GM21423 (cell line): ENCODE measurements around the gene INTS7.
"Not testable (repeated sequence)": the region's sequence is repeated elsewhere in the genome, so short reads cannot be mapped to it uniquely, and the experiment has no call there.

ENCODE experiments used
- ATAC-seq: cut with Tn5 transposase; IDR thresholded peaks from one replicate; pipeline ENCODE4 v1.9.1; 2021; ENCODE audit warnings: mild to moderate bottlenecking, moderate library complexity; ENCODE audit not compliant: unreplicated experiment

INTS7 gene

GRCh38 chr1:211985556-211986264 lies 49.6 kb downstream of the INTS7 start:
- peak; percentile 84 for ATAC-seq

DNA sequence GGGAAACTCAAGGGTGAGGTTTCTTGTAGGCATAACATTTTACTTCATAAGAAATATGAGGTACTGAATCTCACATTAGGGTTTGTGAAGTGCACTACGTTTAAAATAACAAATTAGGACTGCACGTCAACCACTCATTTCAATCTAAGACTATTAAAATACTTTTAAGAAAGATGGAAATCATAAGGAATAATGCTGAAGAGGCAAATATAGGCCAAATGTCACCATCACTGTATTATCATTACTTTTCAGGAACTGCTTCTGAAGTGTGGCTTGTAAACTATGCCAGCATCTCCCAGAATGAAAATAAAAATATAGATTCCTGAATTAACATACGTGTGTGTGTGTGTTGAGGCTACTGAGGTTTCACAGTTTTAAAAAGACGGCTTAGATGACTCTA lies 56.8 kb downstream of the INTS7 start:
- ATAC-seq = no peak

DNA sequence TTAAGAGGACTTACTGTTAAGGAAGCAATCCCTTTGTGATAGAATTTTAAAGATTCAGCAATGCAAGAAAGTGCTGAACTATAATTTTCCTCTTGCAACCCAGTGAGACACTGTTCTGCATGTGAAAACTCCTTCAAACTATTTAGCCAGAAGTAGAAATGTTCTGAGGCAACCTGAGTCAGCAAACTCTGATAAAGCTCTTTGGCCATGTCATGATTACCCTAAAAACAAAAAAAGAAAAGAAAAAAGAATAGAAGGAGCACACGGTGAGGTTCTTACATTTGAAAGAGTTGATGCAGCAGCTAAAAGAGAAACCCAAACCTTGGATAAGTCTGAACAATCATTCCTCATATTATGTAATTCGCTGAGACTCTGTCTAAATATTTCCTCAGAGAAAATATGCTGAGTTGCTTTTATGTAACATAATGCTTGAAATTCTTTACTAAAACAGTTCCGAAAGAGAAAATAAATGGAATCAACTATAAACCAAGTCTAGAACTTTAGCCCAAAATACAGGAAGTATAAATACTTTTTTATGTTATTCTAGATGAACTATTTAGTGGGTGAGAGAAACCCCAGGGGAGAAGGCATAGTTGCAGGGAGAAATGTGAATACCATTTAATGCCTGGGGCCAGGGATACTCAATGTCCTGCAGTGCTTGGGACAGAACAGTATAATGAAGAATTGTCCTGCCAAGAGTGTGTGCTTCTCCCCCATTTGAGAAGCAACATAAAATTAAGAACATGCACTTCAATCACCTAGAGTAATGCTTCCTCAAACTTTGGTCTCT lies 60.0 kb downstream of the INTS7 start:
- ATAC-seq = no peak

DNA sequence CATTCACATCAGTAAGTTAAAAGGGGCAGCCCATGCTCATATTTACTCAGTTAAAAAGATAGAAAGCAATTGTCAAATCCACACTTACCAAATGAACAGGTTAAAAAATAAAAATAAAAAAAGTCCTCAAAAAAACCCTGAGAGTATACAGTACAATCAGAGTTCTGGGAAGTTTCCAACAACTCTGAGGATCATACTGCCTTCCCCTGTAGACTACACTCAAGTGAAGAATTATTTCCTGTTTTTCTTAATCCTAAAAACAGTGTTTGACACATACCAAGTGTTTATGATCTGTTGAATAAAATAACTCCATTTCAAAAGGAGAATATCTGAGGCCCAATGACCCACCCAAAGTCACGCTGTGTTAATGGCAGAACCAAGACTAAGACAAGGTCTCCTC lies 61.8 kb downstream of the INTS7 start:
- no peak for ATAC-seq

GRCh38 chr1:211968200-211968834 lies 67.0 kb downstream of the INTS7 start:
- no peak for ATAC-seq

GRCh38 chr1:211967704-211968103 lies 67.7 kb downstream of the INTS7 start:
- no peak for ATAC-seq

DNA sequence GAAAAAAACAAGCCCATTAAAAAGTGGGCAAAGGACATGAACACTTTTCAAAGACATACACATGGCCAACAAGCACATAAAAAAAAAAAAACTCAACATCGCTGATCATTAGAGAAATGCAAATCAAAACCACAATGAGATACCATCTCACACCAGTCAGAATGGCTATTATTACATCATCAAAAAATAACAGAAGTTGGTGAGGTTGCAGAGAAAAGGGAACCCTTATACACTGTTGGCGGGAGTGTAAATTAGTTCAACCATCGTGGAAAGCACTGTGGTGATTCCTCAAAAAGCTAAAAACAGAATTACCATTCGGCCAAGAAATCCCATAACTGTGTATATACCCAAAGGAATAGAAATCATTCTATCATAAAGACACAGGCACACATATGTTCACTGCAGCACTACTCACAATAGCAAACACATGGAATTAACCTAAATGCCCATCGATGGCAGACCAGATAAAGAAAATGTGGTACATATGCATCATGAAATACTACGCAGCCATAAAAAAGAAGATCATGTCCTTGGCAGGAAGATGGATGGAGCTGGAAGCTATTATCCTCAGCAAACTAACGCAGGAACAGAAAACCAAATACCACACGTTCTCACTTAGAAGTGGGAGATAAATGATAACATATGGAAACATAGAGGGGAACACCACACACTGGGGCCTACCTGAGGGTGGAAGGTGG lies 70.1 kb downstream of the INTS7 start:
- no peak for ATAC-seq

- ATAC-seq = no peak
Observed at GRCh38 chr1:211959680-211960079, 75.7 kb downstream of the INTS7 start.

DNA sequence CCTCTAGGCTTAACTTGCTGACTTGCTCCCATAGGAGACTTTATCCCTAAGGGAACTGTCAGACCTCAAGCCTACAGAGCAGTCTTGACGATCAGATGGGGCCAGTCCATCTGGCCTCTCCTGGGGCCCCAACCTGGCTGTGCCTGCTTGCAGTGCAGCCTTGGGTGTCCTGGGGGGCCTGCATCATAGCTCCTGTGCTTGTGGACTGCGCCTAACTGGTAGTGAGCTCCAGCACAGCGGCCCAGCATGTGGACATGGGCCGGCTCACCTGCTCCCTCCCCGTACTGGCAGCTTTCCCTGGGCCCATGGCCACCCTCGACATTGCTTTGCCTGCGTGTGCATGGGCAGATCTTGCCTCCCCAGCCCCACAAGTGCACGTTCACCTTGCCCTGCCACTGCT lies 76.1 kb downstream of the INTS7 start:
- ATAC-seq = no peak

DNA sequence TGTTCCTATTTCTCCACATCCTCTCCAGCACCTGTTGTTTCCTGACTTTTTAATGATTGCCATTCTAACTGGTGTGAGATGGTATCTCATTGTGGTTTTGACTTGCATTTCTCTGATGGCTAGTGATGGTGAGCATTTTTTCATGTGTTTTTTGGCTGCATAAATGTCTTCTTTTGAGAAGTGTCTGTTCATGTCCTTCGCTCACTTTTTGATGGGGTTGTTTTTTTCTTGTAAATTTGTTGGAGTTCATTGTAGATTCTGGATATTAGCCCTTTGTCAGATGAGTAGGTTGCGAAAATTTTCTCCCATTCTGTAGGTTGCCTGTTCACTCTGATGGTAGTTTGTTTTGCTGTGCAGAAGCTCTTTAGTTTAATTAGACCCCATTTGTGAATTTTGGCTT lies 81.3 kb downstream of the INTS7 start:
- not testable (repeated sequence) for ATAC-seq

GRCh38 chr1:211953543-211953942 lies 81.8 kb downstream of the INTS7 start:
- not testable (repeated sequence) for ATAC-seq

- ATAC-seq = no peak
Observed at GRCh38 chr1:211952299-211952698, 83.1 kb downstream of the INTS7 start.

- ATAC-seq = peak; percentile 98
Observed at GRCh38 chr1:211951856-211952255, 83.5 kb downstream of the INTS7 start.

GRCh38 chr1:211948377-211948776 lies 87.0 kb downstream of the INTS7 start:
- no peak for ATAC-seq

DNA sequence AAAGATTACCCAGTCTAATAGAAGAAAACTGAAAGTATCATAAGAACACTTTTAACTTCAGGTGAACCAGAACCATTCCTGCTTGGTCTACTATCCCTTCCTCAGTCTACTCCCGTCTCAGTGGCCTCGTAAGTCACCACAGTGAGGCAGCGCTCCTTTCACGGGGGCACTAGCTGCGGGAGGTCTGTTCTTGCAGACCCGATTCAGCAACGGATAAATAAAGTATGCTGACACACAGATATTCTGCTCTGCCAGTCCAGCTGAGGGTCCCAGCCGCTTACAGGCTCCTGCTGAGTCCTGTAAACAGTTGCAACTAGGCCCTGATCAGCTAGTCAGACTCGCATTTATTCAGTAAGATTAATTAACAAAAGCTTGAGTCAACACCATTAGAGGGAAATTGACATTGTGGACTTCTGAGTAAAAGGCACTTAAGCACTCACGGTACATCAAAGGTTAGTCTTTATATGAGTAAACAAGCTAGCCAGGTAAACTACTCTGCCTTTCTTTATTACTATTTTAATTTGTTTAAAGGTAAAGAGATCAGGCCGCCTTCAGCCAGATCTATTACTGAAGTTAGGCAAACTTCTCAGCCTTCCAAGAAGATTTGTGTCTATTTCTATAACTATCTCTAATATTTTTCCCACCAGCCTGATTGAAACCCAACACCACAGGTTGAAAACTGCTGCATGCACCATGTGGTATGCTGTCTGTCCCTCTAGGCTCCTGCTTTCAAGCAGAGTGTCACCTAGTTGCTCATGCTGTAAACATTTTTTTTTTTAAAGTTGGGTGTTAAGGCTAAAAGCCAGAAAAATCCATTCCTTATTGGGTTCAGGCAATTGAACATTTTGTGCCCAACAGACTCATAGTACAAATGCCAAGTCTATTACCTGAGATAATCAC lies 87.7 kb downstream of the INTS7 start:
- no peak for ATAC-seq

DNA sequence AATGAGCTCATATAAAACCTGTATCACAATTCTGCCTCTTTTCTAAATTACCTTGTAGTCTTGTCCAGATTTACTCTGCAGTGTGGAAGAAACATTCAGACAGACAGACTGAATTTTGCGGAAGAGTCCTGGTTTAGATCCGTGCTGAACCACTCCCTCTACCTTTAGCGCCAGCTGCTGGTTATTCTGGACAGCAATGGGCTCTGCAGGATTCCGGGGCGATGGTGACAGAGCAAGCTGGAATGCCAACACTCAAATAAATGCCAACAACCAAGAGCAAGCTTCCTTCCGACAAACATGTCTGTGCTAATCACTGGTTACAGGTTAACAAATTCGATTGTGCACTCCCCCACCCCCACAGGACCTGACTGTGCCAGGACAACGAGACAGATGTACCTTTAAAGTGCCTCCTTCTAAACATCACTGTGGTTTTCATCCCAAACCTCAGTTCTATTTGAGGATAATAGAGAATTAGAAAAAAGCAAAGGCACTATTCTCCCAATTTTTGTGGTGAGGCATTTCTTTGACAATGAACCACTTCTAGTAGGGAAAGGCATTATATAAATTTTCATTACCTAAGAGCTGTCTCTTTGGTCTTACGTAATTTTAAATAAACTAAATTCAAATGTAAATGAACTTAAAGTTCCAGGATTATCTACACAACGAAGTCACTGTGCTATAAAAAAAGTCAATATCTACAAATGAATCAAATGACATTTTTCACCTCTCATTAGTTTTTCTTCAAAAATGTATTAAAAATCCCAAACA lies 90.4 kb downstream of the INTS7 start:
- no peak for ATAC-seq

- no peak for ATAC-seq
Observed at GRCh38 chr1:211942583-211942982, 92.8 kb downstream of the INTS7 start.

- peak; percentile 73 for ATAC-seq
Observed at GRCh38 chr1:211939876-211940468, 95.4 kb downstream of the INTS7 start.

GRCh38 chr1:211938561-211938997 lies 96.8 kb downstream of the INTS7 start:
- peak; percentile 34 for ATAC-seq
